Right atrium auricular region (tissue), 2 donors: ENCODE measurements around the gene TBC1D2B. TPM values are rescaled to one million over a fixed set of nuclear protein-coding genes. Genes with fewer than 3 reads are reported as not detected.

Source experiments
- DNase-seq: peaks from one replicate; pipeline ENCODE4 v3.0.0-alpha.2; 2019; ENCODE audit warnings: low spot score
- H3K27ac ChIP-seq, 2 donors: fragments of 200-600 bp; sonication (generic); 1 replicate in 1 of 2; 2 replicates in 1 of 2; pipeline ENCODE4 v1.5.1; 2016 to 2019
- H3K27me3 ChIP-seq, 2 donors: fragments of 200-600 bp; sonication (generic); one replicate each; pipeline versions ENCODE4 v1.5.1 to v1.6.0; 2017 to 2019
- H3K36me3 ChIP-seq: fragments of 200-600 bp; sonication (generic); one replicate; pipeline ENCODE4 v1.5.1; 2016
- H3K4me1 ChIP-seq, 2 donors: fragments of 200-600 bp; sonication (generic); one replicate each; pipeline versions ENCODE4 v1.5.1 to v1.6.0; 2017 to 2019
- H3K4me3 ChIP-seq, 2 donors: fragments of 200-600 bp; sonication (generic); 1 replicate in 1 of 2; 2 replicates in 1 of 2; pipeline ENCODE4 v1.5.1; 2017 to 2019; ENCODE audit warnings: mild to moderate bottlenecking in 1 of 2, moderate library complexity in 1 of 2
- H3K9me3 ChIP-seq, 2 donors: fragments of 200-600 bp; sonication (generic); one replicate each; pipeline ENCODE4 v1.5.1; 2019
- CTCF ChIP-seq, 2 donors: fragments of 200-600 bp; sonication (generic); IDR thresholded peaks; one replicate each; pipeline ENCODE4 v1.5.1; 2019; ENCODE audit warnings: antibody characterized with exemption in 2 of 2
- total RNA-seq, 2 donors: library from RNA; depleted of rRNA; stranded (reverse); fragments of >200 nt; gene quantifications; one replicate each; pipeline ENCODE4 v1.1.0, GENCODE V29; 2016

Gene TBC1D2B
- total RNA-seq, 2 donors from 2014 or later: 12.5 to 27.7 TPM

DNA sequence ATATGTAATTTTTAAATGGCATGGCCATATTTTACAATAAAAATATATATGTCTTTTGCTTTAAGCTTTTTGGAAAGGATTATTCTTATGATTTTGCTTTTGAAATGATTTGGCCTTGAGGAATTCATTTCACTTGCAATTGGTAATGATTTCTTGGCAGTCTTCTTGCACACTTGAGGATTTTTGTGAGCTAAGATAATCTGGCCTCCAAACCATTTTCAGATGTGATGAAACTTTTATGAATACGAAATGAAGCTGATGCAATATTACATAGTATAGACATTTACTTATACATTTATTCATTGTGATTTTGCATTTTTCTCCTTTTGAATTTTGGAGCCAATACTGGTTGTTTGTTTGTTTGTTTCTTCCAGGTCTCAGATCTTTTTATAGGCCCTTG is 8.4 kb upstream of the TBC1D2B start:
- DNase-seq: no peak
- no peaks in the 10 kb centered on the region for H3K9me3 ChIP-seq
- no peak overlapping the region for H3K27ac ChIP-seq
- no peak overlapping the region for H3K4me3 ChIP-seq
- H3K4me1 ChIP-seq: no peaks in the 10 kb centered on the region
- H3K27me3 ChIP-seq: no peaks in the 10 kb centered on the region
- no peaks in the 10 kb centered on the region for H3K36me3 ChIP-seq
- no peak for TF ChIP-seq CTCF (IDR thresholded peaks at IDR 0.05)

GRCh38 chr15:78084449-78084750 is 6.9 kb upstream of the TBC1D2B start:
- no peaks in the 10 kb centered on the region for H3K9me3 ChIP-seq
- H3K36me3 ChIP-seq: no peaks in the 10 kb centered on the region
- H3K4me3 ChIP-seq: no peak overlapping the region
- no peaks in the 10 kb centered on the region for H3K27me3 ChIP-seq
- no peaks in the 10 kb centered on the region for H3K4me1 ChIP-seq
- H3K27ac ChIP-seq: no peak overlapping the region
- TF ChIP-seq CTCF (IDR thresholded peaks at IDR 0.05): no peak
- no peak for DNase-seq

GRCh38 chr15:78083687-78084448 is 6.4 kb upstream of the TBC1D2B start:
- DNase-seq: no peak
- Histone ChIP-seq H3K9me3 (no peaks in the 10 kb centered on the region), H3K4me3 (no peak overlapping the region), H3K4me1 (no peaks in the 10 kb centered on the region), H3K27me3 (no peaks in the 10 kb centered on the region), H3K36me3 (no peaks in the 10 kb centered on the region), H3K27ac (no peak overlapping the region)
- no peak for TF ChIP-seq CTCF (IDR thresholded peaks at IDR 0.05)

- no peak overlapping the region for H3K4me3 ChIP-seq
- H3K36me3 ChIP-seq: no peaks in the 10 kb centered on the region
- TF ChIP-seq CTCF (IDR thresholded peaks at IDR 0.05): no peak
- H3K27me3 ChIP-seq: no peaks in the 10 kb centered on the region
- no peak for DNase-seq
- H3K4me1 ChIP-seq: peaks cover 0 to under 1% of the 10 kb centered on the region in 2 donors
- H3K9me3 ChIP-seq: no peaks in the 10 kb centered on the region
- H3K27ac ChIP-seq: no peak overlapping the region
Measured at GRCh38 chr15:78083186-78083585, 5.7 kb upstream of the TBC1D2B start.

DNA sequence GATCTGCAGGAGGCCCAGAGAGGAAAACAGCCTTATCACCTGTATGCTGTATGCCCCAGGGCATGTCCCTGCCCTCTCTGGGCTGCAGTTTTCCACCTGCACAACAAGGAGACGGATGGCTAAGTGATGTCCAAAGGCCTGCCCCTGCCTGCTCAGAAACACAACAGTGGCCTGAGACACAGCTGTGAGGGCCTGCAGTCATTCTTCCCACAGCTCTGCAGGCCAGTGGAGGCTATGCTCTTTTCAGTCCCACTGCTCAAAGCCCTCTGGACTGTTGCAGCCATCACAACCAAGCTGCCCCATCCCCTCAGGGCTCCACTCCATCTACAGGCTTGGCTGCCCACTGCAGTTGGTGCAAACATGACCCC is 5.2 kb upstream of the TBC1D2B start:
- Histone ChIP-seq H3K27ac (no peak overlapping the region), H3K9me3 (no peaks in the 10 kb centered on the region)
- no peak for TF ChIP-seq CTCF (IDR thresholded peaks at IDR 0.05)

More for the DNA sequence above, 5.2 kb upstream of the TBC1D2B start:
- Histone ChIP-seq H3K27me3 (no peaks in the 10 kb centered on the region), H3K36me3 (no peaks in the 10 kb centered on the region), H3K4me1 (peaks cover 0 to 5% of the 10 kb centered on the region in 2 donors), H3K4me3 (no peak overlapping the region)
- no peak for DNase-seq
